Fibroblast of villous mesenchyme (primary cell): ENCODE data around the gene KCNC4. TPM values are rescaled to one million over a fixed set of nuclear protein-coding genes. Genes with fewer than 3 reads are reported as not detected.

Experiments
- DNase-seq: peaks from one replicate; pipeline ENCODE4 v3.0.0-alpha.2; 2010; ENCODE audit warnings: low read depth
- H3K4me3 ChIP-seq: 2 replicates; pipeline ENCODE4 v1.5.1; 2011; ENCODE audit warnings: low read depth, mild to moderate bottlenecking, low read length
- CTCF ChIP-seq: IDR thresholded peaks from 2 replicates; pipeline ENCODE4 v1.5.1; 2012; ENCODE audit warnings: low read depth, mild to moderate bottlenecking, low read length; ENCODE audit not compliant: insufficient read depth
- total RNA-seq: library from RNA; depleted of rRNA; stranded (reverse); fragments of >200 nt; gene quantifications from 2 replicates; pipeline ENCODE4 v1.2.3, GENCODE V29; 2012

Gene KCNC4
- total RNA-seq, 1 donor: 1.7 TPM

DNA sequence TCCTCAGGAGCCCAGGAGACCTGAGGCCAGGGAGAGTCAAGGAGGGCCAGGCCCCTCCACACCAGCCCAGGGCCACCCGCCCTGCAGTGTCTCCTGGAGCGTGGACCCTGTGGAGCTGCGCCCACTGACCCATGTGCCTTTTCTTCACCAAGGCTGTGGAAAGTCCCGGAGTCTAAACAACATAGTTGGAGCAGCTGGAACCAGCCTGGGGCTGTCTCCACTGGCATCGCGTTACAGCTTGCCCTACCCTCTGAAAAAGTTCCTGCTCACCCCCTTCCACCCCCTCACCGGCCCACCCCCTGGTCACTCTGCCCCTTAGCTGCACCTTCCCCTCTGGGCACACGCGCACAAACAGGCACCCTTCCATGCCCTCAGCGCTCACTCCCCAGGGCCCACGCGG is 18.3 kb downstream of the KCNC4 start:
- no peak for TF ChIP-seq CTCF
- no peak for DNase-seq
- H3K4me3 ChIP-seq: no peak overlapping the region

GRCh38 chr1:110228869-110229268 is 18.8 kb downstream of the KCNC4 start:
- DNase-seq: no peak
- TF ChIP-seq CTCF: no peak
- H3K4me3 ChIP-seq: no peak overlapping the region

DNA sequence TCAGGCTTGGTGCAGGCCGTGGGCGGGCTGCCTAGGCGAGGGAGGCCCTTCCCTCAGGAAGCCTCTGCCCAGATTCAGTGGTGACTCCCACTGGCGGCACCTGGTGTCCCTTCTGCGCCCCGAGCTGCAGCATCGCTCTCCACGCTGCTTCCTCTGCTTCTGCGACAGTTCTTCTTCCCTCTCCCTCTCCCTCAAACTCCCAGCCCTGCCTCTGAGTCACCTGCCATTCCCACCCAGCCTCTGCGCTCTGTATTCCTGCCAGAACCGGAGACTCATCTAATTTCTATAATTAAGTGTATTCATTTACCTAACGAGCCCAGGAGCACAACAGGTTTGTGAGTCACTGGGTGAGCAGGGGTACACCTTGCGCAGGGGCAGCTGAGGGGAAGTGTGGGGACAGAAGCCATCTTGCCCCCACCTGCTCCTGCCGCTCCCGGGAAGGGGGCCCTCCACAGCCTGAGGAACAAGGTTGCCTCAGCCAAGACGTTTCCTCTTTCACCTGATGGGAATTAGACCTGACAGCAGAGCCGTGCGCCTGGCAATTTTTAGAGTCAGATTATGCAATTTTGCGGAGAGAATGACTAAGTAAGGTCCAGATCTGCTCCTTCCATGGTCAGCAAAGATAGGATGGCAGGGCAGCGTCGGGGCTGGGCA is 19.4 kb downstream of the KCNC4 start:
- no peak for TF ChIP-seq CTCF
- DNase-seq: no peak
- H3K4me3 ChIP-seq: no peak overlapping the region

- no peak for TF ChIP-seq CTCF
- H3K4me3 ChIP-seq: no peak overlapping the region
- no peak for DNase-seq
Measured at GRCh38 chr1:110230381-110231199, 20.5 kb downstream of the KCNC4 start.

- DNase-seq: no peak
- no peak overlapping the region for H3K4me3 ChIP-seq
- no peak for TF ChIP-seq CTCF
Measured at GRCh38 chr1:110233861-110234260, 23.7 kb downstream of the KCNC4 start.

- H3K4me3 ChIP-seq: no peak overlapping the region
- DNase-seq: no peak
- no peak for TF ChIP-seq CTCF
Measured at GRCh38 chr1:110234691-110235090, 24.6 kb downstream of the KCNC4 start.
